Stimulated activated CD4-positive, alpha-beta T cell treated with anti-CD3 and anti-CD28 coated beads, Interleukin-2, amount 100 ng/mL, for 24 hours (primary cell): ENCODE results near the gene GRIK3.

ENCODE experiments used
- DNase-seq, 2 donors: peaks; one replicate each; pipeline ENCODE4 v3.0.0-alpha.2; 2020

GRIK3 gene

GRCh38 chr1:36846357-36846756 lies 188.0 kb downstream of the GRIK3 start:
- DNase-seq: no peak

- no peak for DNase-seq
Measured at GRCh38 chr1:36845802-36846201, 188.5 kb downstream of the GRIK3 start.

GRCh38 chr1:36844917-36845316 lies 189.4 kb downstream of the GRIK3 start:
- DNase-seq: no peak

- no peak for DNase-seq
Measured at GRCh38 chr1:36843906-36844610, 190.3 kb downstream of the GRIK3 start.

- no peak for DNase-seq
Measured at GRCh38 chr1:36843027-36843426, 191.3 kb downstream of the GRIK3 start.

- no peak for DNase-seq
Measured at GRCh38 chr1:36842448-36842847, 191.9 kb downstream of the GRIK3 start.

GRCh38 chr1:36839485-36839884 lies 194.8 kb downstream of the GRIK3 start:
- no peak for DNase-seq

GRCh38 chr1:36838888-36839287 lies 195.4 kb downstream of the GRIK3 start:
- DNase-seq: no peak

- DNase-seq: no peak
Measured at GRCh38 chr1:36836916-36837315, 197.4 kb downstream of the GRIK3 start.

GRCh38 chr1:36836196-36836883 lies 198.0 kb downstream of the GRIK3 start:
- DNase-seq: no peak

GRCh38 chr1:36835696-36836095 lies 198.6 kb downstream of the GRIK3 start:
- DNase-seq: no peak

GRCh38 chr1:36835017-36835695 lies 199.2 kb downstream of the GRIK3 start:
- no peak for DNase-seq

- DNase-seq: no peak
Measured at GRCh38 chr1:36834586-36834985, 199.7 kb downstream of the GRIK3 start.

GRCh38 chr1:36831186-36831810 lies 203.0 kb downstream of the GRIK3 start:
- no peak for DNase-seq

- no peak for DNase-seq
Measured at GRCh38 chr1:36829961-36830360, 204.4 kb downstream of the GRIK3 start.

- DNase-seq: no peak
Measured at GRCh38 chr1:36829066-36829465, 205.2 kb downstream of the GRIK3 start.

- no peak for DNase-seq
Measured at GRCh38 chr1:36825226-36825625, 209.1 kb downstream of the GRIK3 start.

GRCh38 chr1:36824390-36824861 lies 209.9 kb downstream of the GRIK3 start:
- no peak for DNase-seq

GRCh38 chr1:36822648-36823047 lies 211.7 kb downstream of the GRIK3 start:
- no peak for DNase-seq

- no peak for DNase-seq
Measured at GRCh38 chr1:36821386-36821785, 212.9 kb downstream of the GRIK3 start.

- no peak for DNase-seq
Measured at GRCh38 chr1:36818771-36819170, 215.5 kb downstream of the GRIK3 start.

GRCh38 chr1:36816348-36816747 lies 218.0 kb downstream of the GRIK3 start:
- DNase-seq: no peak

- no peak for DNase-seq
Measured at GRCh38 chr1:36814774-36815173, 219.5 kb downstream of the GRIK3 start.
